ENCODE results near the gene CENPE.

CENPE gene

DNA sequence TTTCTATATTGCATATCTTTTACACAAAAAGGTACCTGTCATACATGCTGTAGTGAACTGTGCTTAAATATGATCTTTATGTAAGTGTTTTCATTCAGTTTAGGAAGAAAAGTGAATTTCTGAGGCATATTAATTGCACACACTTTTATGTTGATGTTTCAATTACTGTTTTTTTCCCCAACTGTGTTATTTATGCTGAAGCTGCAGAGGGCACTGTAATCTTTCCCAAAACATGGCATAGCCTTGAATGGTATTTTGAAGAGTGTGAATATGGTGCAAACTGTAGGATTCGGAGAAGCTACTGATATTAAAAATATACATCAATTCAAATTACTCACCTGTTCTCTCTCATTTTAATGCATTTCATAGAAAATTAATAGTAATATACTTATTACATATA, 6.0 kb upstream of the CENPE start:
- Histone ChIP-seq H4K20me1 (ENCODE audit: insufficient read depth) (no peaks in the 10 kb centered on the region), H3K36me3 (ENCODE audit: insufficient read depth) (no peaks in the 10 kb centered on the region), H3K4me3 (IDR thresholded peaks at IDR 0.05; ENCODE audit: insufficient read depth, low read depth, low read length) (no peak overlapping the region), H3K27me3 (ENCODE audit: insufficient read depth, low read depth) (no peaks in the 10 kb centered on the region), H3K27ac (no peak overlapping the region), H3K4me1 (ENCODE audit: low read depth, poor library complexity, severe bottlenecking) (no peaks in the 10 kb centered on the region), H3K79me2 (ENCODE audit: insufficient read depth, low read depth) (no peaks in the 10 kb centered on the region), H3K4me2 (no peak overlapping the region), H2AFZ (ENCODE audit: low read depth) (no peak overlapping the region), H3K9ac (no peak overlapping the region)
- TF ChIP-seq, protein P1, sequence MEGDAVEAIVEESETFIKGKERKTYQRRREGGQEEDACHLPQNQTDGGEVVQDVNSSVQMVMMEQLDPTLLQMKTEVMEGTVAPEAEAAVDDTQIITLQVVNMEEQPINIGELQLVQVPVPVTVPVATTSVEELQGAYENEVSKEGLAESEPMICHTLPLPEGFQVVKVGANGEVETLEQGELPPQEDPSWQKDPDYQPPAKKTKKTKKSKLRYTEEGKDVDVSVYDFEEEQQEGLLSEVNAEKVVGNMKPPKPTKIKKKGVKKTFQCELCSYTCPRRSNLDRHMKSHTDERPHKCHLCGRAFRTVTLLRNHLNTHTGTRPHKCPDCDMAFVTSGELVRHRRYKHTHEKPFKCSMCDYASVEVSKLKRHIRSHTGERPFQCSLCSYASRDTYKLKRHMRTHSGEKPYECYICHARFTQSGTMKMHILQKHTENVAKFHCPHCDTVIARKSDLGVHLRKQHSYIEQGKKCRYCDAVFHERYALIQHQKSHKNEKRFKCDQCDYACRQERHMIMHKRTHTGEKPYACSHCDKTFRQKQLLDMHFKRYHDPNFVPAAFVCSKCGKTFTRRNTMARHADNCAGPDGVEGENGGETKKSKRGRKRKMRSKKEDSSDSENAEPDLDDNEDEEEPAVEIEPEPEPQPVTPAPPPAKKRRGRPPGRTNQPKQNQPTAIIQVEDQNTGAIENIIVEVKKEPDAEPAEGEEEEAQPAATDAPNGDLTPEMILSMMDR (conservative IDR thresholded peaks at IDR 0.05; ENCODE audit: low read depth, low read length) = peak; percentile 44

DNA sequence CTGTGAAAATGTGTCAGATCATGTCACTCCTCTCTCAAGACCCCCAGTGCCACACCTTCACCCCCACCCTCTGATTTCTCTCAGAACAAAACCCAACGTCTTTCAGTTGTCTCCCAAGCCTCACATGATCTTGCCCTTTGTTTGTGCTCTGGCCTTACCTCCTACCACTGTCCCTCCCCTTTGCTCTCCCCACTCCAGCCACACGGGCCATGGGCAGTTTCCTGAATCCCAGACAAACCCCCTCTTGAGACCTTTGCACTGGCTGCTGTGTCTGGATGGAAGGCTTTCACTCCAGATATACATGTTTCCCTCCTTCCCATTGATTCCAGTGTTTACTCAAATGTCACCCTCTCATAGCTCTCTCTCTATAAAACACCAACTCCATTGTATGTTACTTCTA, 3.6 kb upstream of the CENPE start:
- H3K4me3 ChIP-seq (IDR thresholded peaks at IDR 0.05; ENCODE audit: insufficient read depth, low read depth, low read length) = no peak overlapping the region
- no peaks in the 10 kb centered on the region for H3K27me3 ChIP-seq (ENCODE audit: insufficient read depth, low read depth)
- TF ChIP-seq, protein P1 (conservative IDR thresholded peaks at IDR 0.05; ENCODE audit: low read depth, low read length) = no peak
- peaks cover 11% of the 10 kb centered on the region for H3K79me2 ChIP-seq (ENCODE audit: insufficient read depth, low read depth)
- no peak overlapping the region for H3K4me2 ChIP-seq
- H3K4me1 ChIP-seq (ENCODE audit: low read depth, poor library complexity, severe bottlenecking) = peaks cover 6% of the 10 kb centered on the region
- H4K20me1 ChIP-seq (ENCODE audit: insufficient read depth) = no peaks in the 10 kb centered on the region
- H3K9ac ChIP-seq = no peak overlapping the region
- no peak overlapping the region for H3K27ac ChIP-seq
- no peaks in the 10 kb centered on the region for H3K36me3 ChIP-seq (ENCODE audit: insufficient read depth)
- no peak overlapping the region for H2AFZ ChIP-seq (ENCODE audit: low read depth)

DNA sequence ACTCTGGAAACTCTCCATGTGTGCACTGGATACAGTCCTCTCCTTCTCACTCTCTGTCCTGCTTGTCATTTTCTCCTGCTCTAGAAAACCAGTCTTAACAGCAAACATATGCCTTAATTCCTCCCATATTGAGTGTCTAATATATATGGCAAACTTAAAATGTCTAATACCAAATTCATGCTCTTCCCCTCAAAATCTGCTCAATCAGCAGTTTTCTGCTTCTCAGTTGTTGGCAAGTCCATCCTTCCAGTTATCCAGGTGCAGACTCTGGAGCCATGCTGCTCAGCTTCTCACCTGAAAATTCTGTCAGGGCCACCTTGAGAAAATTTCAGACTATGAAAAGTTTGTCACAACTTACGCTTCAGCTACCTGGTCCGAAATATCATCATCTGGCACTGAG, 3.1 kb upstream of the CENPE start:
- no peaks in the 10 kb centered on the region for H4K20me1 ChIP-seq (ENCODE audit: insufficient read depth)
- H3K4me3 ChIP-seq (IDR thresholded peaks at IDR 0.05; ENCODE audit: insufficient read depth, low read depth, low read length) = no peak overlapping the region
- no peaks in the 10 kb centered on the region for H3K36me3 ChIP-seq (ENCODE audit: insufficient read depth)
- no peak overlapping the region for H3K27ac ChIP-seq
- H3K4me2 ChIP-seq = no peak overlapping the region
- H3K27me3 ChIP-seq (ENCODE audit: insufficient read depth, low read depth) = no peaks in the 10 kb centered on the region
- H3K79me2 ChIP-seq (ENCODE audit: insufficient read depth, low read depth) = peaks cover 13% of the 10 kb centered on the region
- TF ChIP-seq, protein P1 (conservative IDR thresholded peaks at IDR 0.05; ENCODE audit: low read depth, low read length) = no peak
- H3K4me1 ChIP-seq (ENCODE audit: low read depth, poor library complexity, severe bottlenecking) = peaks cover 11% of the 10 kb centered on the region
- no peak overlapping the region for H3K9ac ChIP-seq
- no peak overlapping the region for H2AFZ ChIP-seq (ENCODE audit: low read depth)

DNA sequence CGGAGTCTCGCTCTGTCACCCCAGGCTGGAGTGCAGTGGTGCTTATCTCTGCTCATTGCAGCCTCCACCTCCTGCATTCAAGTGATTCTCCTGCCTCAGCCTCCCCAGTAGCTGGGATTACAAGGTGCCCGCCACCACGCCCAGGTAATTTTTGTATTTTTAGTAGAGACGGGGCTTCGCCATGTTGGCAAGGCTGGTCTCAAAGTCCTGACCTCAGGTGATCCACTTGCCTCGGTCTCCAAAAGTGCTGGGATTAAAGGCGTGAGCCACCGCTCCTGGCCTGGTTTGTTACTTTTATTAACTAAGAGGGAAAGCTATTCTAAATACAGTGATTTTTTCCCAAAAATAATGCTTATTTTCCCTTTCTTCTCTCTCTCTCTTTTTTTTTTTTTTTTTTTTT, 866 bp upstream of the CENPE start:
- H3K4me3 ChIP-seq (IDR thresholded peaks at IDR 0.05; ENCODE audit: insufficient read depth, low read depth, low read length) = no peak overlapping the region
- H3K27ac ChIP-seq = no peak overlapping the region
- peak overlapping the region; percentile 96 for H3K4me2 ChIP-seq
- peak overlapping the region; percentile 79; the same call in 1 of the 2 replicates for H3K9ac ChIP-seq
- H3K36me3 ChIP-seq (ENCODE audit: insufficient read depth) = no peaks in the 10 kb centered on the region; the same call in 1 of the 2 replicates
- TF ChIP-seq, protein P1 (conservative IDR thresholded peaks at IDR 0.05; ENCODE audit: low read depth, low read length) = no peak
- H3K79me2 ChIP-seq (ENCODE audit: insufficient read depth, low read depth) = peaks cover 13% of the 10 kb centered on the region
- no peaks in the 10 kb centered on the region for H4K20me1 ChIP-seq (ENCODE audit: insufficient read depth)
- H2AFZ ChIP-seq (ENCODE audit: low read depth) = peak overlapping the region; percentile 86
- peaks cover 11% of the 10 kb centered on the region for H3K4me1 ChIP-seq (ENCODE audit: low read depth, poor library complexity, severe bottlenecking)
- no peaks in the 10 kb centered on the region for H3K27me3 ChIP-seq (ENCODE audit: insufficient read depth, low read depth)

All from KMS-11 (cell line).